Measurements from ENCODE around the gene PRR16.

Gene PRR16

GRCh38 chr5:120464627-120465435 lies 731 bp downstream of the PRR16 start:
- DNase-seq, result no peak

GRCh38 chr5:120465436-120465961 lies 1.4 kb downstream of the PRR16 start:
- DNase-seq, result no peak

GRCh38 chr5:120466341-120467006 lies 2.4 kb downstream of the PRR16 start:
- no peak for DNase-seq

DNA sequence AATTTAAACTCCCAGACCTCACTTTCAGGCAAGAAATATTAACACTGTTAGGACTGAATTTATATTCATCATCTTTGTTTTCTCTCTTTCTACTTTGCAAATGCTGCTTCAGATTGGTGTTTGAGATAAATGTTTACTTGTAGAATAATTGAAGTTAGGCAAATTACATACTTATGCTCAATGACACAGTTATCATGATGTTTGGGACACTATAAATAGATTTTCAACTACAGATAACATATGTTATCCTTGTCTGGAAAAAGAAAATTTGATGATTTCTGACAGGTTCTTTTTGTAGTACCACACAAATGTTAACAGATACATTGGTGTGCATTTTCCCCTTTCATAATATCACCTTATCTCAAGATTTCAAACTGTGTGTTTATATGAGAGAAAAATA lies 7.9 kb downstream of the PRR16 start:
- DNase-seq, result no peak

DNA sequence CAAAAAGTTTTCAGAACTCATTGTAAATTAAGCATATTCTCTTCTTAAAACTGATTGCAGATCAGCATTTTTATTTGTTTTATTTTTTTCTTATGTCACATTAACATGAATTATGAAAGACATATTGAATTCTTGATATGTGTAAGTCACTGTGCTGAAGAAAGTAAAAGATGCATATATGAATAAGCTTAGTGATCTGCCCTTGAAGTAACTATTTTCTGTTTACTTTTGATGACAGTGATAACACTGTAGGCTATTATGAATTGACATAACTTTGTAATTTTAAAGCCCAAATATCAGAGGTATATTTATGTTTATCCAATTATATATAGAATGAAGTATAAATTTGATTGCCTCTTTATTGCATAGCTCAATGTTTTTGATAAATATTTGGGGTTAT lies 8.8 kb downstream of the PRR16 start:
- DNase-seq, result no peak

GRCh38 chr5:120473332-120473731 lies 9.2 kb downstream of the PRR16 start:
- no peak for DNase-seq

- DNase-seq, result no peak
Measured at GRCh38 chr5:120476063-120476462, 12.0 kb downstream of the PRR16 start.

DNA sequence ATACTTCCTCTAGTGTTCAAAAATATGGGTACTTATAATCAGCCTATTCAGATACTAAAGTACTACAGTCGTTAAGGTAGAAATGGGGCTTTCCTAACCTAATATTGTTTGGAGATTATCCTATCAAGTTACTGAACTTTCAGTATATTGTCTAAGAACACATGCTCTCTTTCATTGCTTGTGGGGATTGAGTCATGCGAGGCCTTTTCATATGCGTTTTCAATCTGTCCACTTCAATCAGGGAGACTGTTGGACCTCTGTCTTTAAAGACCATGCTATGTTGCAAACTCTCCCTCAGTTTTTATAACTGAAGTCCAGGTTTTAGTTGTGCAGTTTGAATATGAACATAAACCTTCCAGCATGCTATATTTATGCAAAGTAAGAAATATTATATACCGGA lies 15.0 kb downstream of the PRR16 start:
- DNase-seq, result no peak

- no peak for DNase-seq
Measured at GRCh38 chr5:120499876-120500563, 35.9 kb downstream of the PRR16 start.

GRCh38 chr5:120502531-120502930 lies 38.4 kb downstream of the PRR16 start:
- DNase-seq, result no peak

- DNase-seq, result no peak
Measured at GRCh38 chr5:120503341-120503740, 39.2 kb downstream of the PRR16 start.

GRCh38 chr5:120504057-120504456 lies 40.0 kb downstream of the PRR16 start:
- DNase-seq, result no peak

DNA sequence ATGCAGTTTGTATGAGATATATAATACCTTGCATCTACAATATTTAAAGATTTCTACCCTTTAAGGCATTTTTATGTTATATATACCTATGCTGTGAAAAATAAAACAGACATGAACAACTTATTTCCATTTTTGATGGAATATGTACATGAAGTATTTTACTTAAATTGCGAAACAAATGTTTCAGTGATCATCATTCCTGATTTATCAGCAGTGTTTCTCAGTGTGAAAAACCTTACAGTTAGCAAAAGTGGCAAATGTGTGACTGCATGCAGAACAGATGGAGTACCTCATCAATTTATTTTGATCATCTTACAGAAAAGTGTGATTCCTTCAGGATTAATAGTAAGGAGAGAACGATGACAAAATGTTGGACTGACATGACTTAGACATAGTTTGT lies 43.1 kb downstream of the PRR16 start:
- DNase-seq, result no peak

DNA sequence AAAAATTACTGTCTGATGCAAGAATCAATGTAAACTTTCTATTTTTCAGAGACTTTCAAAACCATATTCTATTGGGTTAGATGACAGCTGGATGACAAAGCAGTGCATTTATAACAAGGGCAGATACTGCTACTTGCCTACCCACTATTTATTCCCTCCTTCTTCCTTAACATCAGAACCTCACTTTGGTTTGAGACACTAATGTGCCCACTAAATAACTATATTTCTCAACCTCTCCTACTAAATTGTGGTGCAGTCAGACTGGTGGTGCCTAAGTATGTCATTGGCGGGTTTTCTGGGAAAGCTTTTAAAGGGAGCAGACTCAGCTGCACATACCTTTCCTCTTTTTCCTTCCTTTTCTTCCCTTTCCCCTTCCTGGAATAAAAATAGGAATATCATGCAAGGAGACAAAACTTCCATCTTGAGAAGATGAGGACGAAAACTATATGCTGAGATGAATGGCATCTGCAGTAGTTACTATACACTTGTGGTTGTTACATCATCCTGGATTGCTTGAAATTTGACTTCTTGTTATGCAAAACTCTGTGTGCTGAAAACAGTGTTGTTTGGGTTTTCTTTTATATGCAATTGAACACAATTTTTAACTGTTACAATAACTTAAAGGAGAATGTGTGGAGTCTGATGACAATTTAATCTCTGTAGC lies 43.8 kb downstream of the PRR16 start:
- no peak for DNase-seq

DNA sequence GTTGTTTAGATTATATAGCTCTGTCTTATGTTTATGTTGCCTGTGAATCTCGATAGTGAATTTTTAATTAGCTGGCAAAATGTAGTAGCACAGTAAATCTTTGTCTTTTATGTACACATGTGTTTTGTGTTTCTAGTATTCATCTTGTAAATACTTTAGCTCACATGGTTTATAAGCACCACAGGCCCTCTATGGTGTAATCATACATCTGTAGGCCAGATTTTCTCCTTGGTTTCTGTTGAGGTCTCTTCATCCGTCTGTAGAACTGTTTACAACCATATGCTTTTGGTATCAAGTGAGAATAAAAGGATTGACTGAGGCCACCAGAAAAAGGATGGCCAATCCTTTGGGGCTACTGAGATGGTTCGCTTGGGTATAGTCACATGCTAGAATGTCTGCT lies 45.0 kb downstream of the PRR16 start:
- no peak for DNase-seq

GRCh38 chr5:120510098-120510637 lies 46.1 kb downstream of the PRR16 start:
- DNase-seq, result no peak

GRCh38 chr5:120510994-120511686 lies 47.0 kb downstream of the PRR16 start:
- no peak for DNase-seq

DNA sequence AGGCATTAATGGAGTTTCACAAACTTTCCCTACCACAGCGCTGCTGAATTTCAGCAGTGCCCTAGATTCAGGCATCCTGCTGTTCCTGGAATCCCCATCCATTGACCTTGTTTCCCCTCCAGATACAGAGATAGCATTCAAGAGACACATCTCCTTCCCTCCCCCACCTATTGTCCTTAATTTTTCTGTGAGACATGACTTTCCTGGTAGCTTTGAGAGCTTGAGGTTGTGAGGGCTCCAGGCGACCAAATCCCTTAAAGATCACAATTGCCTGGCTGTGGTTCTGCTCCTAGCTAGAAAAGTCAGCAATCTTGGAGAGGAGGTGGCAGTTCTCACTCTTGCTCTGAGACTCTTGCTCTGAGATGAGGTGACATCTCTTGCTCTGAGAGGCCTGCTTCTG lies 48.0 kb downstream of the PRR16 start:
- no peak for DNase-seq

GRCh38 chr5:120512791-120513650 lies 48.9 kb downstream of the PRR16 start:
- no peak for DNase-seq

- DNase-seq, result no peak
Measured at GRCh38 chr5:120516805-120517204, 52.7 kb downstream of the PRR16 start.

DNA sequence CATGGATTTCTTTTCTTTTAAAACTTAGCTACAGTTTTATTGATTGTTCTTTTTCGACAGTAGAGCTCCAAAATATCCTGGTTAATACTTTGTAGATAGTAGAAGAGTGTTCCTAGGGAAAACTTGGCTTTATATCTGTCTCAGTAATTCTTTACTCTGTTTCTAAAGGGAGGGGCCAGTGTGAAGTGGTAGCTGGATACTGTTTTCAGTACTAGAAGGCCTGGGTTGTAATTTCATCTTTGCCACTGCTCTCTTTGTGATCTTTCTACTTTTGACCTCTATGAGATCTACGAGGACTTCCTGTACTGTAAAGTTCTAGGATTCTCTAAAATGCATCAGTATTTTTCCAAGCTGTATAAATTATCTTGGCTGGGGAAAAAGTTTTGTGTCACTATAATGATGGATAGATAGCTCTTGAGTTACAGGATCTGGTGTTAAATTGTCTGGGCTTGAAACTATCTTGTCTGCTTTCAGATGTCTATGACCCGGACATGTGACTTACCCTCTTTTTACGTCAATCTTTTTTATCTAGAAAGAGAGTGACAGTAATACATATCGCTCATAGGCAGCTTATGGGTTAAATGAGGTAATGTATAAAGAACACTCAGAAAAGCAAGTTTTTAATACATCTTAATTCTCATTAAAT lies 53.6 kb downstream of the PRR16 start:
- no peak for DNase-seq

All from stimulated activated CD4-positive, alpha-beta T cell treated with anti-CD3 and anti-CD28 coated beads, Interleukin-4, amount 100 ng/mL, for 1 hour (primary cell).